Natural killer cell (primary cell): ENCODE measurements around the gene OR52E2. TPM values are rescaled to one million over a fixed set of nuclear protein-coding genes. Genes with fewer than 3 reads are reported as not detected.

Experiments used
- ATAC-seq, 3 donors: fragments of 150-1000 bp in 2 of 3; fragments of 200-7000 bp in 1 of 3; cut with Tn5 transposase; 1 replicate in 1 of 3; 2 replicates in 2 of 3; pipeline ENCODE4 v1.10.0; 2021; ENCODE audit warnings: mild to moderate bottlenecking in 2 of 3, moderate library complexity in 2 of 3
- DNase-seq, 2 donors: peaks; one replicate each; pipeline versions ENCODE4 v3.0.0 to v3.0.0-alpha.2; 2013 to 2021; ENCODE audit warnings: mixed read lengths in 1 of 2
- H3K27ac ChIP-seq: one replicate; pipeline ENCODE4 v1.5.1; 2013; ENCODE audit warnings: mild to moderate bottlenecking, low read length
- H3K27me3 ChIP-seq: one replicate; pipeline ENCODE4 v1.6.1; 2013; ENCODE audit warnings: low read length; ENCODE audit not compliant: control insufficient read depth, insufficient read depth
- H3K36me3 ChIP-seq: one replicate; pipeline ENCODE4 v1.6.1; 2013; ENCODE audit warnings: low read length; ENCODE audit not compliant: control insufficient read depth, insufficient read depth
- H3K4me1 ChIP-seq: one replicate; pipeline ENCODE4 v1.6.1; 2013; ENCODE audit warnings: low read length; ENCODE audit not compliant: control insufficient read depth, insufficient read depth
- H3K4me3 ChIP-seq: one replicate; pipeline ENCODE4 v1.5.1; 2013; ENCODE audit warnings: low read length
- H3K9me3 ChIP-seq: one replicate; pipeline ENCODE4 v1.6.1; 2013; ENCODE audit warnings: low read length; ENCODE audit not compliant: control insufficient read depth, insufficient read depth
- H3K27ac Mint-ChIP-seq, 2 donors: one replicate each; pipeline ENCODE4 v1.8.0; 2022; ENCODE audit warnings: mild to moderate bottlenecking in 2 of 2, mixed read lengths in 2 of 2, moderate library complexity in 1 of 2
- H3K27me3 Mint-ChIP-seq, 2 donors: one replicate each; pipeline ENCODE4 v1.8.0; 2022; ENCODE audit warnings: low read depth in 2 of 2, mixed read lengths in 2 of 2
- H3K36me3 Mint-ChIP-seq: one replicate; pipeline ENCODE4 v1.8.0; 2022; ENCODE audit warnings: mixed read lengths
- H3K4me1 Mint-ChIP-seq, 2 donors: one replicate each; pipeline ENCODE4 v1.8.0; 2022; ENCODE audit warnings: mixed read lengths in 2 of 2
- H3K4me3 Mint-ChIP-seq: one replicate; pipeline ENCODE4 v1.8.0; 2022; ENCODE audit warnings: mild to moderate bottlenecking, moderate library complexity, mixed read lengths
- H3K9me3 Mint-ChIP-seq, 2 donors: one replicate each; pipeline ENCODE4 v1.8.0; 2022; ENCODE audit warnings: mixed read lengths in 2 of 2
- CTCF ChIP-seq: fragments of 200-600 bp; IDR thresholded peaks from one replicate; pipeline ENCODE4 v1.8.0; 2022; ENCODE audit warnings: antibody characterized with exemption
- WGBS: methylation state at CpG from one replicate; pipeline ENCODE4 v1.1.7; 2013; ENCODE audit warnings: missing lambda C conversion rate; ENCODE audit not compliant: insufficient coverage; 5-methylcytosine and 5-hydroxymethylcytosine counted together
- intact Hi-C: fragments of 100-400 bp; cut with micrococcal nuclease; formaldehyde crosslinking; loops from one replicate; pipeline ENCODE4 v1.14.2; 2022
- total RNA-seq, 4 donors: library from RNA; stranded (reverse); fragments of 120-200 nt in 1 of 4; gene quantifications; one replicate each; pipeline versions ENCODE4 v1.2.3 to v1.2.4, GENCODE V29; 2013 to 2022

Gene OR52E2
- total RNA-seq, 3 donors from 2014 or later (not counting 1 experiment from before 2014, with no cell fraction given), result not detected

- no peak for ATAC-seq
- Mint-ChIP-seq H3K36me3 (no peaks in the 10 kb centered on the region), H3K4me3 (no peak overlapping the region), H3K27ac (no peak overlapping the region), H3K27me3 (peaks cover 0 to 3% of the 10 kb centered on the region in 2 donors), H3K4me1 (no peaks in the 10 kb centered on the region), H3K9me3 (peaks cover 0 to 2% of the 10 kb centered on the region in 2 donors)
- 80% methylated on average over 7 of the region's 8 CpGs for WGBS
- Histone ChIP-seq H3K4me1 (no peaks in the 10 kb centered on the region), H3K9me3 (no peaks in the 10 kb centered on the region), H3K4me3 (no peak overlapping the region), H3K27me3 (no peaks in the 10 kb centered on the region), H3K27ac (no peak overlapping the region), H3K36me3 (no peaks in the 10 kb centered on the region)
- DNase-seq, result no peak
- intact Hi-C loops, result no loop called here
- TF ChIP-seq CTCF, result no peak
Observed at GRCh38 chr11:5011254-5011653, 48.2 kb downstream of the OR52E2 start.

Other genes with a start within 250 kb of the OR52E2 start
- gene OR51F2, start 238.3 kb downstream of the OR52E2 start, total RNA-seq, result not detected
- not detected for gene OR51S1, start 210.4 kb downstream of the OR52E2 start, total RNA-seq
- gene OR51T1, start 177.7 kb downstream of the OR52E2 start, total RNA-seq, result not detected
- not detected for gene OR51A7, start 155.8 kb downstream of the OR52E2 start, total RNA-seq
- not detected for gene OR51G2, start 140.3 kb downstream of the OR52E2 start, total RNA-seq
- not detected for gene OR51G1, start 135.3 kb downstream of the OR52E2 start, total RNA-seq
- not detected for gene OR51A4, start 112.0 kb downstream of the OR52E2 start, total RNA-seq
- not detected for gene OR51A2, start 103.9 kb downstream of the OR52E2 start, total RNA-seq
- gene OR51L1, start 64.8 kb downstream of the OR52E2 start, total RNA-seq, result not detected
- not detected for gene OR52J3, start 13.1 kb downstream of the OR52E2 start, total RNA-seq
- gene OR52E1, start 9.9 kb upstream of the OR52E2 start, total RNA-seq, result not detected
- not detected for gene OR52A5, start 78.7 kb upstream of the OR52E2 start, total RNA-seq
- not detected for gene OR52A1, start 95.1 kb upstream of the OR52E2 start, total RNA-seq
- not detected for gene OR51V1, start 141.1 kb upstream of the OR52E2 start, total RNA-seq
- 10 to 100 TPM in 1 of 3 donors, 1 to 10 TPM in 1, not detected in 1; 2.6 to 10.6 TPM for gene HBB, start 167.4 kb upstream of the OR52E2 start, total RNA-seq
- not detected for gene HBD, start 174.9 kb upstream of the OR52E2 start, total RNA-seq
- not detected for gene HBG1, start 190.2 kb upstream of the OR52E2 start, total RNA-seq
- not detected for gene HBG2, start 195.2 kb upstream of the OR52E2 start, total RNA-seq
- not detected for gene HBE1, start 210.3 kb upstream of the OR52E2 start, total RNA-seq
- not detected for gene OR51B4, start 242.3 kb upstream of the OR52E2 start, total RNA-seq